ENCODE data around the gene EPS8L2.
"Not testable (repeated sequence)": the region's sequence is repeated elsewhere in the genome, so short reads cannot be mapped to it uniquely, and the experiment has no call there.

The EPS8L2 gene

GRCh38 chr11:690244-690643 lies 15.8 kb upstream of the EPS8L2 start:
- not testable (repeated sequence) for DNase-seq (ENCODE audit: low spot score)

- no peak for DNase-seq (ENCODE audit: low spot score)
Observed at GRCh38 chr11:690738-691633, 15.0 kb upstream of the EPS8L2 start.

GRCh38 chr11:691710-692590 lies 14.1 kb upstream of the EPS8L2 start:
- no peak for DNase-seq (ENCODE audit: low spot score)

- DNase-seq (ENCODE audit: low spot score), result no peak
Observed at GRCh38 chr11:692824-693414, 13.1 kb upstream of the EPS8L2 start.

- DNase-seq (ENCODE audit: low spot score), result no peak
Observed at GRCh38 chr11:693415-693831, 12.6 kb upstream of the EPS8L2 start.

GRCh38 chr11:693887-694562 lies 12.0 kb upstream of the EPS8L2 start:
- DNase-seq (ENCODE audit: low spot score), result no peak

- DNase-seq (ENCODE audit: low spot score), result peak; percentile 94
Observed at GRCh38 chr11:694563-695287, 11.3 kb upstream of the EPS8L2 start, which contains the start of gene DEAF1. TSS of gene DEAF1 (minus strand) at chr11:695222. CDS start at chr11:695047, 175 bp downstream.

- DNase-seq (ENCODE audit: low spot score), result no peak
Observed at GRCh38 chr11:695288-695537, 10.8 kb upstream of the EPS8L2 start.

- peak; percentile 97 for DNase-seq (ENCODE audit: low spot score)
Observed at GRCh38 chr11:695538-696248, 10.3 kb upstream of the EPS8L2 start, which contains the start of gene TMEM80. TSS of gene TMEM80 (plus strand) at chr11:695816. CDS start at chr11:695828, 12 bp downstream.

GRCh38 chr11:696955-697491 lies 9.0 kb upstream of the EPS8L2 start:
- peak; percentile 47 for DNase-seq (ENCODE audit: low spot score)

- no peak for DNase-seq (ENCODE audit: low spot score)
Observed at GRCh38 chr11:697811-698311, 8.2 kb upstream of the EPS8L2 start.

GRCh38 chr11:698493-699115 lies 7.4 kb upstream of the EPS8L2 start:
- DNase-seq (ENCODE audit: low spot score), result no peak

- DNase-seq (ENCODE audit: low spot score), result no peak
Observed at GRCh38 chr11:699116-699508, 6.9 kb upstream of the EPS8L2 start.

GRCh38 chr11:699753-700152 lies 6.3 kb upstream of the EPS8L2 start:
- DNase-seq (ENCODE audit: low spot score), result no peak

GRCh38 chr11:701741-702461 lies 4.1 kb upstream of the EPS8L2 start:
- DNase-seq (ENCODE audit: low spot score), result no peak

- DNase-seq (ENCODE audit: low spot score), result no peak
Observed at GRCh38 chr11:702462-703461, 3.3 kb upstream of the EPS8L2 start.

- no peak for DNase-seq (ENCODE audit: low spot score)
Observed at GRCh38 chr11:703506-703905, 2.5 kb upstream of the EPS8L2 start.

GRCh38 chr11:704228-704674 lies 1.8 kb upstream of the EPS8L2 start:
- no peak for DNase-seq (ENCODE audit: low spot score)

All from globus pallidus (tissue), 1 donor.